HEK293T (cell line): ENCODE data around the gene P4HA2.

Experiments
- FOXA1 ChIP-seq: fragments of 450-650 bp; IDR thresholded peaks from 2 replicates; pipeline ENCODE4 v1.6.1; 2016; ENCODE audit warnings: mild to moderate bottlenecking
- NFRKB ChIP-seq: fragments of 450-650 bp; IDR thresholded peaks from 2 replicates; pipeline ENCODE4 v1.6.1; 2016; ENCODE audit warnings: mild to moderate bottlenecking, moderate library complexity
- SP1 ChIP-seq: fragments of 450-650 bp; IDR thresholded peaks from 2 replicates; pipeline ENCODE4 v1.6.1; 2017
- SUZ12 ChIP-seq: fragments of 450-650 bp; IDR thresholded peaks from 2 replicates; pipeline ENCODE4 v1.6.1; 2016; ENCODE audit warnings: mild to moderate bottlenecking

GRCh38 chr5:132233081-132233480 is 5.4 kb upstream of the P4HA2 start:
- TF ChIP-seq FOXA1 (no peak), SUZ12 (no peak), NFRKB (no peak), SP1 (no peak)
